CD4-positive, alpha-beta T cell (primary cell): Measurements from ENCODE around the gene TVP23B. TPM values are rescaled to one million over a fixed set of nuclear protein-coding genes. Genes with fewer than 3 reads are reported as not detected.
A peak's percentile ranks its signal among the peaks of the same experiment; 100 is the strongest.
"Not testable (repeated sequence)": the region's sequence is repeated elsewhere in the genome, so short reads cannot be mapped to it uniquely, and the experiment has no call there.

ENCODE experiments used
- ATAC-seq: fragments of 200-7000 bp; cut with Tn5 transposase; one replicate; pipeline ENCODE4 v1.10.0; 2022; ENCODE audit warnings: mild to moderate bottlenecking; ENCODE audit not compliant: poor library complexity
- CTCF ChIA-PET: fragments of 350-600 bp; sonication (Branson Sonifier 250); formaldehyde crosslinking; loops from one replicate; lab custom pipeline; 2021; ENCODE audit warnings: antibody characterized with exemption, inconsistent platforms; lab: Charles Lee
- POLR2A ChIA-PET: fragments of 350-600 bp; sonication (Branson Sonifier 250); formaldehyde crosslinking; loops from one replicate; lab custom pipeline; 2021; ENCODE audit warnings: antibody characterized with exemption, inconsistent platforms; lab: Charles Lee
- DNase-seq, 14 experiments: peaks; one replicate each; pipeline ENCODE4 v3.0.0-alpha.2; 2013 to 2020; ENCODE audit warnings: mixed read lengths in 2 of 14
- H3K27ac ChIP-seq, 2 donors: one replicate each; pipeline versions ENCODE4 v1.5.1 to v1.7.0; 2013; ENCODE audit warnings: low read length in 2 of 2, low read depth in 1 of 2, mild to moderate bottlenecking in 1 of 2
- H3K27me3 ChIP-seq, 2 experiments: 1 replicate in 1 of 2; 2 replicates in 1 of 2; pipeline versions ENCODE4 v1.6.1 to v1.7.0; 2013; ENCODE audit warnings: low read length in 2 of 2, control low read depth in 1 of 2, mild to moderate bottlenecking in 1 of 2, moderate library complexity in 1 of 2; ENCODE audit not compliant: insufficient read depth in 2 of 2, control insufficient read depth in 1 of 2
- H3K36me3 ChIP-seq: one replicate; pipeline ENCODE4 v1.6.1; 2013; ENCODE audit warnings: low read length, control low read depth; ENCODE audit not compliant: insufficient read depth
- H3K4me1 ChIP-seq: one replicate; pipeline ENCODE4 v1.6.1; 2013; ENCODE audit warnings: low read length, control low read depth; ENCODE audit not compliant: insufficient read depth
- H3K4me3 ChIP-seq: one replicate; pipeline ENCODE4 v1.5.1; 2013; ENCODE audit warnings: mild to moderate bottlenecking, low read length, moderate library complexity
- H3K9me3 ChIP-seq, 2 experiments: 1 replicate in 1 of 2; 2 replicates in 1 of 2; pipeline versions ENCODE4 v1.6.1 to v1.7.0; 2013; ENCODE audit warnings: low read length in 2 of 2, mild to moderate bottlenecking in 2 of 2, control low read depth in 1 of 2, moderate library complexity in 1 of 2; ENCODE audit not compliant: control insufficient read depth in 1 of 2, insufficient read depth in 1 of 2
- H3K27ac Mint-ChIP-seq: one replicate; pipeline ENCODE4 v1.8.0; 2020; ENCODE audit warnings: mixed read lengths
- H3K27me3 Mint-ChIP-seq: one replicate; pipeline ENCODE4 v1.8.0; 2021; ENCODE audit warnings: mixed read lengths
- H3K36me3 Mint-ChIP-seq: one replicate; pipeline ENCODE4 v1.8.0; 2021; ENCODE audit warnings: low read depth, mixed read lengths
- H3K4me1 Mint-ChIP-seq: one replicate; pipeline ENCODE4 v1.8.0; 2021; ENCODE audit warnings: low read depth, mixed read lengths
- H3K4me3 Mint-ChIP-seq: one replicate; pipeline ENCODE4 v1.8.0; 2020; ENCODE audit warnings: mild to moderate bottlenecking, mixed read lengths
- H3K9me3 Mint-ChIP-seq: one replicate; pipeline ENCODE4 v1.8.0; 2020; ENCODE audit warnings: mixed read lengths
- CTCF ChIP-seq: fragments of 200-600 bp; IDR thresholded peaks from one replicate; pipeline ENCODE4 v1.8.0; 2022; ENCODE audit warnings: antibody characterized with exemption, mild to moderate bottlenecking
- intact Hi-C, 2 experiments: fragments of 100-400 bp; cut with DNase I in 1 of 2; cut with micrococcal nuclease in 1 of 2; formaldehyde crosslinking; loops; one replicate each; pipeline versions ENCODE4 v1.15.1 to v1.9.0; 2023 to 2025; cut with DNase I, micrococcal nuclease
- total RNA-seq, 174 experiments: library from RNA in 2 of 174; stranded (reverse) in 2 of 174; gene quantifications; one replicate each; pipeline ENCODE4 v1.2.3 and lab custom pipeline; 2021 to 2026

The TVP23B gene
- total RNA-seq, 2 experiments from 2014 or later, result 13.9 to 18.9 TPM

- H3K9me3 ChIP-seq, H3K36me3 Mint-ChIP-seq, H3K4me3 Mint-ChIP-seq, POLR2A ChIA-PET, H3K27me3 ChIP-seq, H3K27ac Mint-ChIP-seq, H3K27me3 Mint-ChIP-seq, intact Hi-C loops, CTCF ChIA-PET, H3K4me1 ChIP-seq, H3K36me3 ChIP-seq, H3K4me3 ChIP-seq, H3K9me3 Mint-ChIP-seq, H3K27ac ChIP-seq, DNase-seq, ATAC-seq, H3K4me1 Mint-ChIP-seq: not testable (repeated sequence)
These were observed 22.6 kb upstream of the TVP23B start for GRCh38 chr17:18758344-18758743.

DNA sequence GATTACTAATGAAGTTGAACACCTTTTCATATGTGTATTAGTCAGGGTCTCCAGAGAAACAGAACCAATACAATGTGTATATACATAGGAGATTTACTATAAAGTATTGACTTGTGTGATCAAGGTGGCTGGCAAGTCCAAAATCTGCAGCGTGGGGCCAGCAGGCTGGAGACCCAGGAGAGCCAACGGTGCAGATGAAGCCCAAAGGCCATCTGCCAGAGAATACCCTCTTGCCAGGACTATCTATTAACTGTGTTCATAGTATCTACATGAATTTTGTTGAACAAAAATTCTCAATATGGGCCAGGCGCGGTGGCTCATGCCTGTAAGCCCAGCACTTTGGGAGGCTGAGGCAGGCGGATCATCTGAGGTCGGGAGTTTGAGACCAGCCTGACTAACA lies 20.8 kb upstream of the TVP23B start:
- POLR2A ChIA-PET, intact Hi-C loops, ATAC-seq, H3K4me3 Mint-ChIP-seq, H3K4me3 ChIP-seq, H3K4me1 ChIP-seq, DNase-seq, H3K9me3 ChIP-seq, H3K36me3 Mint-ChIP-seq, CTCF ChIA-PET, H3K9me3 Mint-ChIP-seq, H3K27me3 Mint-ChIP-seq, H3K27ac Mint-ChIP-seq, H3K4me1 Mint-ChIP-seq, H3K27me3 ChIP-seq, H3K36me3 ChIP-seq, H3K27ac ChIP-seq: not testable (repeated sequence)

- ATAC-seq, H3K27ac Mint-ChIP-seq, H3K9me3 ChIP-seq, DNase-seq, H3K27me3 ChIP-seq, H3K27ac ChIP-seq, H3K4me3 ChIP-seq, POLR2A ChIA-PET, H3K4me3 Mint-ChIP-seq, H3K36me3 ChIP-seq, intact Hi-C loops, H3K27me3 Mint-ChIP-seq, H3K36me3 Mint-ChIP-seq, H3K9me3 Mint-ChIP-seq, H3K4me1 ChIP-seq, H3K4me1 Mint-ChIP-seq: not testable (repeated sequence)
- CTCF ChIA-PET, result interaction anchor here (0.6 kb wide), 1 partner anchor 18 kb away, joined by 3 read pairs; no protein-coding TSS in a partner anchor
These were observed 10.4 kb upstream of the TVP23B start for GRCh38 chr17:18770572-18770971.

DNA sequence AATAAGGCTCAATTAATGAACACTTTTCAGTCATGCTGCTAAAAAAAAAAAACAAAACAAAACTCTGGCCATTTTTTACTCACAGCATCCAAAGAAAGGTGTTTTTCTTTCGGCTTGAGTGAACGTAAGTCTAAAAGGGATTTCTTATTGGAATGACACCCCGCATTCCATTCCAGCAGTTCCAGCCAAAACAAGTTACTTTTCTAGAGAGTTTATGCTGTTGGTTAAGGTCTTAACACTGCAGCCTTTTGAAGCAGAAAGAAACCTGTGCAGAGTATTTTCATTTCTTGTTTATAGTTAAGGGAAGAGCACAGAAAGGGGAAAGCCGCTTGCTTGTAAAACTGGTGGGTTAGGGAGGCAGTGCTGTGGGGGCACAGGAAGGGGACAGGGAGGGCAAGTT lies 9.9 kb upstream of the TVP23B start:
- H3K4me1 Mint-ChIP-seq, H3K27me3 ChIP-seq, POLR2A ChIA-PET, H3K36me3 Mint-ChIP-seq, H3K4me3 Mint-ChIP-seq, H3K9me3 ChIP-seq, DNase-seq, H3K27ac Mint-ChIP-seq, H3K36me3 ChIP-seq, H3K4me3 ChIP-seq, H3K27ac ChIP-seq, H3K27me3 Mint-ChIP-seq, intact Hi-C loops, ATAC-seq, CTCF ChIA-PET, H3K9me3 Mint-ChIP-seq, H3K4me1 ChIP-seq: not testable (repeated sequence)

DNA sequence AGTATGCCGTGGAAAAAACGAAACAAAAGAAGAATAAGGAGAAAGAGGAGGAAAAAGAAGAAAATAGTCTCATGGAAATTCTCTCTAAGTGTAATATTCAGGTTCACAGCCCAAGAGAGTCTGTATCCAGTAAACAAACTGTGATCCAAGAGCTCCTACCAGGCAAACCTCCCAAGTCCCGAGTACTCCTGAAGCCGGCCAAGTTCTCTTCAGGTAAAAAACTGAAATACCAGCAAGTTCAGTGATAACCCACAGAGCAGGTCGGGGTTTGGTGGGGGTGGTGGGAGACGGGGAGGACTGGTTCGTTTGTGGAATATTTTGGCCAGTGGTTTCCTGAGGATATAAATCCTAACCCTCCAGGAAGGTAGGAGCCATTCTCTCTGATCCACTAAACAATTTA lies 8.5 kb upstream of the TVP23B start:
- no peaks in the 10 kb centered on the region for H3K9me3 ChIP-seq
- no peak for TF ChIP-seq CTCF
- CTCF ChIA-PET, result no interaction called here
- H3K4me1 ChIP-seq, result no peaks in the 10 kb centered on the region
- no peaks in the 10 kb centered on the region for H3K27me3 ChIP-seq
- Mint-ChIP-seq H3K4me1 (no peaks in the 10 kb centered on the region), H3K27ac (no peak overlapping the region), H3K9me3 (no peaks in the 10 kb centered on the region), H3K27me3 (peaks cover 3% of the 10 kb centered on the region), H3K4me3 (no peak overlapping the region), H3K36me3 (no peaks in the 10 kb centered on the region)
- POLR2A ChIA-PET, result no interaction called here
- DNase-seq (no peak), ATAC-seq (no peak)
- no peak overlapping the region for H3K27ac ChIP-seq
- no peaks in the 10 kb centered on the region for H3K36me3 ChIP-seq
- no peak overlapping the region for H3K4me3 ChIP-seq
- intact Hi-C loops, result no loop called here

- H3K27me3 ChIP-seq, H3K9me3 ChIP-seq, POLR2A ChIA-PET, CTCF ChIA-PET, H3K27me3 Mint-ChIP-seq, intact Hi-C loops, H3K9me3 Mint-ChIP-seq, H3K36me3 Mint-ChIP-seq, H3K36me3 ChIP-seq, H3K4me1 ChIP-seq, ATAC-seq: not testable (repeated sequence)
- Histone ChIP-seq H3K27ac (peak overlapping the region in 1 of 2 donors; percentile 44), H3K4me3 (peak overlapping the region; percentile 59)
- Mint-ChIP-seq H3K4me1 (peaks cover 29% of the 10 kb centered on the region), H3K27ac (peak overlapping the region; percentile 97), H3K4me3 (peak overlapping the region; percentile 76)
- DNase-seq, result peak in 2 of 14 experiments; percentile 13 to 40
These were observed 822 bp downstream of the TVP23B start for GRCh38 chr17:18781805-18782204.

DNA sequence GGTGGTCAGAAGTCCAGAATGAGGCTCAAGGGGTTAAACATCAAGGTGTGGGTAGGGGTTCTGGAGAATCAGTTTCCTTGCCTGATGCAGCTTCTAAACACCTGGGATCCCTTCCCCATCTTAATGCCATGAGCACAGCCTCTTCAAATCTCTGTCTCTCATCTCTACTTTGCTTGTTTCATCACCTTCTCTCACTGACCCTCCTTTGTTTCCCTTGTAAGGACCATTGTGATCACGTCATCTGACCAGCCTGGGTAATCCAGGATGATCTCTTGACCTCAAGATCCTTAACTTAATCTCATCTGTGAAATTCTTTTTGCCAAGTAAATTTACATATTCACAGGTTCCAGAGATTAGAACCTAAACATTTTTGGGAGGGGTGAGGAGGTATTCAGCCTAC lies 5.0 kb downstream of the TVP23B start:
- H3K27ac Mint-ChIP-seq, result not testable (repeated sequence)

More for the DNA sequence above, 5.0 kb downstream of the TVP23B start:
- H3K9me3 ChIP-seq, DNase-seq, intact Hi-C loops, H3K36me3 ChIP-seq, H3K27me3 Mint-ChIP-seq, H3K27ac ChIP-seq, H3K4me3 ChIP-seq, H3K4me1 ChIP-seq, ATAC-seq, POLR2A ChIA-PET, H3K9me3 Mint-ChIP-seq, H3K27me3 ChIP-seq, CTCF ChIA-PET, H3K4me3 Mint-ChIP-seq: not testable (repeated sequence)
- peaks cover 14% of the 10 kb centered on the region for H3K36me3 Mint-ChIP-seq
- peaks cover 34% of the 10 kb centered on the region for H3K4me1 Mint-ChIP-seq
